OCI-LY7 (cell line): ENCODE data around the gene TRERF1. TPM values are rescaled to one million over a fixed set of nuclear protein-coding genes. Genes with fewer than 3 reads are reported as not detected.

Experiments
- BruUV-seq: library from RNA; stranded (reverse); fragments of 400-500 nt; replicated peaks from 2 replicates; lab custom pipeline; 2021; lab: Mats Ljungman, UMichigan
- CTCF ChIA-PET: fragments of 300-600 bp; sonication (Branson Sonifier 250); formaldehyde crosslinking; loops from one replicate; lab custom pipeline; 2022; ENCODE audit warnings: antibody characterized with exemption; ENCODE audit not compliant: unreplicated experiment; lab: Charles Lee
- POLR2A ChIA-PET: fragments of 300-600 bp; sonication (Branson Sonifier 250); formaldehyde crosslinking; loops from one replicate; lab custom pipeline; 2022; ENCODE audit warnings: antibody characterized with exemption; lab: Charles Lee
- DNase-seq: peaks from one replicate; pipeline ENCODE4 v3.0.0-alpha.2; 2015; ENCODE audit warnings: low spot score
- H2AFZ ChIP-seq: fragments of 200-600 bp; sonication (generic), shearing (Covaris generic); 2 replicates; pipeline ENCODE4 v1.6.1; 2014; ENCODE audit warnings: mild to moderate bottlenecking, antibody characterized with exemption, low read length, moderate library complexity
- H3K27ac ChIP-seq: fragments of 200-600 bp; sonication (generic); 2 replicates; pipeline ENCODE4 v1.5.1; 2014; ENCODE audit warnings: mixed run types, low read depth, mild to moderate bottlenecking, moderate library complexity, low read length, inconsistent platforms; ENCODE audit not compliant: poor library complexity, severe bottlenecking
- H3K36me3 ChIP-seq: fragments of 200-600 bp; sonication (generic); 2 replicates; pipeline ENCODE4 v1.6.1; 2014; ENCODE audit warnings: mild to moderate bottlenecking, antibody characterized with exemption, low read length, moderate library complexity, mixed read lengths; ENCODE audit not compliant: insufficient read depth
- H3K4me1 ChIP-seq: fragments of 200-600 bp; sonication (generic); 2 replicates; pipeline ENCODE4 v1.5.1; 2014; ENCODE audit warnings: mild to moderate bottlenecking, low read length; ENCODE audit not compliant: insufficient read depth, poor library complexity, severe bottlenecking
- H3K4me2 ChIP-seq: fragments of 200-600 bp; sonication (generic); 2 replicates; pipeline ENCODE4 v1.6.1; 2014; ENCODE audit warnings: mild to moderate bottlenecking, low read length
- H3K4me3 ChIP-seq: fragments of 200-600 bp; sonication (generic); 2 replicates; pipeline ENCODE4 v1.5.1; 2014; ENCODE audit warnings: mild to moderate bottlenecking, low read depth, low read length; ENCODE audit not compliant: poor library complexity, severe bottlenecking
- H3K79me2 ChIP-seq: fragments of 200-600 bp; sonication (generic); 2 replicates; pipeline ENCODE4 v1.6.1; 2016; ENCODE audit warnings: low read depth, mild to moderate bottlenecking, low read length, moderate library complexity, mixed read lengths; ENCODE audit not compliant: insufficient read depth
- H3K9me2 ChIP-seq: fragments of 200-600 bp; sonication (generic); 2 replicates; pipeline ENCODE4 v1.6.1; 2016; ENCODE audit warnings: mild to moderate bottlenecking, low read length, mixed read lengths; ENCODE audit not compliant: insufficient read depth
- H3K9me3 ChIP-seq: fragments of 200-600 bp; sonication (generic); 2 replicates; pipeline ENCODE4 v1.6.1; 2014; ENCODE audit warnings: mild to moderate bottlenecking, mixed run types, low read length, mixed read lengths
- H4K20me1 ChIP-seq: fragments of 200-600 bp; sonication (generic); 2 replicates; pipeline ENCODE4 v1.6.1; 2014; ENCODE audit warnings: mild to moderate bottlenecking, antibody characterized with exemption, low read length, moderate library complexity, mixed read lengths; ENCODE audit not compliant: insufficient read depth
- CTCF ChIP-seq: fragments of 200-600 bp; sonication (generic); conservative IDR thresholded peaks from 2 replicates; pipeline ENCODE4 v1.5.1; 2014; ENCODE audit warnings: mild to moderate bottlenecking, antibody characterized with exemption, low read length, moderate library complexity, mixed read lengths
- EZH2phosphoT487 ChIP-seq: fragments of 200-600 bp; sonication (generic); IDR thresholded peaks from 2 replicates; pipeline ENCODE4 v1.6.1; 2018; ENCODE audit warnings: low read depth, borderline replicate concordance, mild to moderate bottlenecking, mixed run types, antibody characterized with exemption, low read length, moderate library complexity, mixed read lengths
- intact Hi-C: fragments of 100-400 bp; cut with micrococcal nuclease; formaldehyde crosslinking; loops from one replicate; pipeline ENCODE4 v1.10.0; 2022; ENCODE audit not compliant: unreplicated experiment
- total RNA-seq, 2 experiments: library from RNA; depleted of rRNA in 1 of 2; stranded (reverse); fragments of >200 nt in 1 of 2; shearing (Covaris generic) in 1 of 2; gene quantifications; 2 replicates each; pipeline ENCODE4 v1.2.3, GENCODE V29; 2014 to 2022

TRERF1 gene
- total RNA-seq, 2 experiments from 2014 or later: 5.7 to 12.9 TPM

GRCh38 chr6:42375007-42375635, 76.6 kb downstream of the TRERF1 start:
- BruUV-seq: no TSS peak
- ChIA-PET CTCF (no interaction called here), POLR2A (interaction anchor here (0.7 kb wide), 1 partner anchor 13 kb away, joined by 7 read pairs; no protein-coding TSS in a partner anchor)
- DNase-seq: no peak
- H2AFZ ChIP-seq: no peak overlapping the region
- no peak overlapping the region for H3K4me3 ChIP-seq
- H3K27ac ChIP-seq: no peak overlapping the region
- H3K9me2 ChIP-seq: no peaks in the 10 kb centered on the region
- no peak overlapping the region for H3K4me2 ChIP-seq
- H3K9me3 ChIP-seq: no peaks in the 10 kb centered on the region
- H3K36me3 ChIP-seq: no peaks in the 10 kb centered on the region
- H3K79me2 ChIP-seq: no peaks in the 10 kb centered on the region
- TF ChIP-seq CTCF (no peak), EZH2phosphoT487 (no peak)
- no peaks in the 10 kb centered on the region; the same call in 1 of the 2 replicates for H4K20me1 ChIP-seq
- intact Hi-C loops: no loop called here
- peaks cover under 1% of the 10 kb centered on the region for H3K4me1 ChIP-seq

- Histone ChIP-seq H2AFZ (no peak overlapping the region), H3K36me3 (no peaks in the 10 kb centered on the region), H3K4me1 (peaks cover 10% of the 10 kb centered on the region), H3K79me2 (0 out of 2 replicates have a peak, but pooled peaks cover 3% of the 10 kb centered on the region), H4K20me1 (no peaks in the 10 kb centered on the region; the same call in 1 of the 2 replicates), H3K27ac (no peak overlapping the region), H3K4me3 (no peak overlapping the region), H3K4me2 (no peak overlapping the region), H3K9me2 (no peaks in the 10 kb centered on the region), H3K9me3 (no peaks in the 10 kb centered on the region)
- no peak for TF ChIP-seq EZH2phosphoT487
- TF ChIP-seq CTCF: no peak
- BruUV-seq: no TSS peak
- POLR2A ChIA-PET: interaction anchor here (0.6 to 1.1 kb wide), 4 partner anchors 12 to 77 kb away, joined by 4 to 7 read pairs (median 6); no protein-coding TSS in a partner anchor
- DNase-seq: no peak
- intact Hi-C loops: no loop called here
- CTCF ChIA-PET: no interaction called here
Measured at GRCh38 chr6:42374018-42374669, 77.6 kb downstream of the TRERF1 start.
